Right lobe of liver (tissue), 4 donors: ENCODE results near the gene NGF.

Source experiments
- POLR2A ChIP-seq: fragments of 450-650 bp; IDR thresholded peaks from one replicate; pipeline ENCODE4 v1.6.1; 2017; ENCODE audit warnings: antibody characterized with exemption, mild to moderate bottlenecking
- TF ChIP-seq, protein P1 (sequence below), 4 donors: fragments of 200-600 bp in 3 of 4; fragments of 450-650 bp in 1 of 4; IDR thresholded peaks; one replicate each; pipeline versions ENCODE4 v1.5.1 to v1.8.0; 2016 to 2022; ENCODE audit warnings: antibody characterized with exemption in 4 of 4, mild to moderate bottlenecking in 2 of 4
- donor health status: DM: no; HTN: no; CAD: no.
- donor health status: DM: no; HTN: no; CAD: no.
- donor health status: DM: no; HTN: yes; CAD: no.

DNA sequence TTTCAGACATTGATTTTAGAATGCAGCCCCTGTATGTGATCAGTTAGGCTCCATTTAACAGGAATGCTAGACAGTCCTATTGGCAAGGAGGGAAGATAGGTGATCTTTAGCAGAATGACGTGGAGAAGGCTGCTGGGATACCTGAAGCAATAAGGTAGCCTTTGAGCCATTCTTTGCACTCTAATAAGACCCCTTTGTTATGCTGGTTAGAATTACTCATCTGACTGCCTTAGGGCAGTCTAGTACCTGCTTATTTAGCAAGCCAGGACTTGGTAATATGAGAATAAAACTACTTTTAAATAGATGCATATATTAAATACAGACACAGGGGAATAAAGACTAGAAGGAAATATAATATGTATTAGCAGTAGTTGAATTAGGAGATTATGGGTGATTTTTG lies 29.1 kb downstream of the NGF start:
- TF ChIP-seq, protein P1, sequence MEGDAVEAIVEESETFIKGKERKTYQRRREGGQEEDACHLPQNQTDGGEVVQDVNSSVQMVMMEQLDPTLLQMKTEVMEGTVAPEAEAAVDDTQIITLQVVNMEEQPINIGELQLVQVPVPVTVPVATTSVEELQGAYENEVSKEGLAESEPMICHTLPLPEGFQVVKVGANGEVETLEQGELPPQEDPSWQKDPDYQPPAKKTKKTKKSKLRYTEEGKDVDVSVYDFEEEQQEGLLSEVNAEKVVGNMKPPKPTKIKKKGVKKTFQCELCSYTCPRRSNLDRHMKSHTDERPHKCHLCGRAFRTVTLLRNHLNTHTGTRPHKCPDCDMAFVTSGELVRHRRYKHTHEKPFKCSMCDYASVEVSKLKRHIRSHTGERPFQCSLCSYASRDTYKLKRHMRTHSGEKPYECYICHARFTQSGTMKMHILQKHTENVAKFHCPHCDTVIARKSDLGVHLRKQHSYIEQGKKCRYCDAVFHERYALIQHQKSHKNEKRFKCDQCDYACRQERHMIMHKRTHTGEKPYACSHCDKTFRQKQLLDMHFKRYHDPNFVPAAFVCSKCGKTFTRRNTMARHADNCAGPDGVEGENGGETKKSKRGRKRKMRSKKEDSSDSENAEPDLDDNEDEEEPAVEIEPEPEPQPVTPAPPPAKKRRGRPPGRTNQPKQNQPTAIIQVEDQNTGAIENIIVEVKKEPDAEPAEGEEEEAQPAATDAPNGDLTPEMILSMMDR (IDR thresholded peaks at IDR 0.05): no peak
- TF ChIP-seq POLR2A: no peak
